Sigmoid colon (tissue), 4 donors: Measurements from ENCODE around the gene WFS1.

Source experiments
- CTCF ChIP-seq, 4 experiments: fragments of 450-650 bp in 3 of 4; fragments of 200-600 bp in 1 of 4; IDR thresholded peaks; one replicate each; pipeline ENCODE4 v1.5.1; 2016 to 2019; ENCODE audit warnings: antibody characterized with exemption in 4 of 4, mild to moderate bottlenecking in 3 of 4, moderate library complexity in 2 of 4
- POLR2A ChIP-seq, 2 donors: fragments of 450-650 bp; IDR thresholded peaks; one replicate each; pipeline ENCODE4 v1.6.1; 2016; ENCODE audit warnings: antibody characterized with exemption in 2 of 2, mild to moderate bottlenecking in 2 of 2, moderate library complexity in 2 of 2
- POLR2AphosphoS5 ChIP-seq, 4 donors: sonication (generic); formaldehyde crosslinking; IDR thresholded peaks; one replicate each; pipeline ENCODE4 v1.6.1; 2017; ENCODE audit warnings: antibody characterized with exemption in 4 of 4

- no peak for TF ChIP-seq CTCF (IDR thresholded peaks at IDR 0.05)
- no peak for TF ChIP-seq POLR2AphosphoS5 (IDR thresholded peaks at IDR 0.05)
- no peak for TF ChIP-seq POLR2A (IDR thresholded peaks at IDR 0.05)
Measured at GRCh38 chr4:6331468-6331867, 61.8 kb downstream of the WFS1 start.
